Activated CD8-positive, alpha-beta T cell treated with anti-CD3 and anti-CD28 coated beads for 36 hours (primary cell): ENCODE data around the gene MEF2C. TPM values are rescaled to one million over a fixed set of nuclear protein-coding genes. Genes with fewer than 3 reads are reported as not detected.

Experiments used
- ATAC-seq: fragments of 200-7000 bp; cut with Tn5 transposase; one replicate; pipeline ENCODE4 v1.10.0; 2021; ENCODE audit warnings: mild to moderate bottlenecking, moderate library complexity
- CTCF ChIA-PET: fragments of 350-600 bp; sonication (Branson Sonifier 250); formaldehyde crosslinking; loops from one replicate; lab custom pipeline; 2021; ENCODE audit warnings: antibody characterized with exemption; lab: Charles Lee
- POLR2A ChIA-PET: fragments of 350-600 bp; sonication (Branson Sonifier 250); formaldehyde crosslinking; loops from one replicate; lab custom pipeline; 2021; ENCODE audit warnings: antibody characterized with exemption; lab: Charles Lee
- DNase-seq: peaks from one replicate; pipeline ENCODE4 v3.0.0-alpha.2; 2020
- H3K27ac Mint-ChIP-seq: one replicate; pipeline ENCODE4 v1.8.0; 2021; ENCODE audit warnings: mild to moderate bottlenecking, mixed read lengths
- H3K27me3 Mint-ChIP-seq: one replicate; pipeline ENCODE4 v1.8.0; 2021; ENCODE audit warnings: mixed read lengths
- H3K36me3 Mint-ChIP-seq: one replicate; pipeline ENCODE4 v1.8.0; 2021; ENCODE audit warnings: low read depth, mixed read lengths
- H3K4me1 Mint-ChIP-seq: one replicate; pipeline ENCODE4 v1.8.0; 2021; ENCODE audit warnings: low read depth, mixed read lengths
- H3K4me3 Mint-ChIP-seq: one replicate; pipeline ENCODE4 v1.8.0; 2021; ENCODE audit warnings: mild to moderate bottlenecking, moderate library complexity, mixed read lengths
- H3K9me3 Mint-ChIP-seq: one replicate; pipeline ENCODE4 v1.8.0; 2021; ENCODE audit warnings: mixed read lengths
- intact Hi-C: fragments of 100-400 bp; cut with micrococcal nuclease; formaldehyde crosslinking; loops from one replicate; pipeline ENCODE4 v1.10.0; 2022
- total RNA-seq, 2 experiments: library from RNA; stranded (reverse); gene quantifications; one replicate each; pipeline ENCODE4 v1.2.3, GENCODE V29; 2021
- TF ChIP-seq, protein P1 (sequence below): fragments of 200-600 bp; IDR thresholded peaks from one replicate; pipeline ENCODE4 v1.8.0; 2022; ENCODE audit warnings: antibody characterized with exemption, mild to moderate bottlenecking

Gene MEF2C
- total RNA-seq, 2 experiments from 2014 or later: 0.27 to 1.3 TPM

DNA sequence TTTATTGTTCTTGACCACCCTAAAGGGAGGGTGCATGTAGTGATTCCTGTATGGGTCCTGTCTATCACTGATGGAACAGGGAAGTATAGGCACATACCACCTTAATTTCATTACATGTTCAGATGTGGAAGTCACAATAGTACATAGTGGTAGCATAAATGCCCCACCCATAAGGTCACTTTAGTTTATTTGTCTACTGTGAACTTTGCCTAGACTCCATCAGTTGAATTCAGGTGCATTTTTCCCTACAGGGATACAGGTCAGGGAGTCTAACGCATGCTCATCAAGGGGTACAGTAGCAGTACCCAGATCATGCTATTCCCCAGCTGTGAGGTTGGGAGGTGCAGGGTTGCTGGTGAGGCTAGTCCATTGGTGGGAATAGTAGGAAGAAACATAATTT, 175.0 kb downstream of the MEF2C start:
- Mint-ChIP-seq H3K4me3 (no peak overlapping the region), H3K27ac (no peak overlapping the region), H3K36me3 (no peaks in the 10 kb centered on the region), H3K27me3 (peaks cover 6% of the 10 kb centered on the region), H3K4me1 (no peaks in the 10 kb centered on the region), H3K9me3 (no peaks in the 10 kb centered on the region)
- ChIA-PET CTCF (interaction anchor here (0.6 to 1.7 kb wide), 4 partner anchors 11 to 1565 kb away, joined by 3 to 9 read pairs (median 4); no protein-coding TSS in a partner anchor), POLR2A (no interaction called here)
- ATAC-seq (no peak), DNase-seq (no peak)
- intact Hi-C loops: no loop called here
- TF ChIP-seq, protein P1, sequence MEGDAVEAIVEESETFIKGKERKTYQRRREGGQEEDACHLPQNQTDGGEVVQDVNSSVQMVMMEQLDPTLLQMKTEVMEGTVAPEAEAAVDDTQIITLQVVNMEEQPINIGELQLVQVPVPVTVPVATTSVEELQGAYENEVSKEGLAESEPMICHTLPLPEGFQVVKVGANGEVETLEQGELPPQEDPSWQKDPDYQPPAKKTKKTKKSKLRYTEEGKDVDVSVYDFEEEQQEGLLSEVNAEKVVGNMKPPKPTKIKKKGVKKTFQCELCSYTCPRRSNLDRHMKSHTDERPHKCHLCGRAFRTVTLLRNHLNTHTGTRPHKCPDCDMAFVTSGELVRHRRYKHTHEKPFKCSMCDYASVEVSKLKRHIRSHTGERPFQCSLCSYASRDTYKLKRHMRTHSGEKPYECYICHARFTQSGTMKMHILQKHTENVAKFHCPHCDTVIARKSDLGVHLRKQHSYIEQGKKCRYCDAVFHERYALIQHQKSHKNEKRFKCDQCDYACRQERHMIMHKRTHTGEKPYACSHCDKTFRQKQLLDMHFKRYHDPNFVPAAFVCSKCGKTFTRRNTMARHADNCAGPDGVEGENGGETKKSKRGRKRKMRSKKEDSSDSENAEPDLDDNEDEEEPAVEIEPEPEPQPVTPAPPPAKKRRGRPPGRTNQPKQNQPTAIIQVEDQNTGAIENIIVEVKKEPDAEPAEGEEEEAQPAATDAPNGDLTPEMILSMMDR: no peak

- ATAC-seq (no peak), DNase-seq (no peak)
- Mint-ChIP-seq H3K9me3 (no peaks in the 10 kb centered on the region), H3K27me3 (peaks cover 6% of the 10 kb centered on the region), H3K36me3 (no peaks in the 10 kb centered on the region), H3K4me1 (no peaks in the 10 kb centered on the region), H3K4me3 (no peak overlapping the region), H3K27ac (no peak overlapping the region)
- POLR2A ChIA-PET: no interaction called here
- TF ChIP-seq, protein P1: no peak
- intact Hi-C loops: no loop called here
- CTCF ChIA-PET: interaction anchor here (0.6 to 1.7 kb wide), 4 partner anchors 11 to 1564 kb away, joined by 3 to 9 read pairs (median 4); no protein-coding TSS in a partner anchor
These were observed 175.6 kb downstream of the MEF2C start for GRCh38 chr5:88707216-88707965.

DNA sequence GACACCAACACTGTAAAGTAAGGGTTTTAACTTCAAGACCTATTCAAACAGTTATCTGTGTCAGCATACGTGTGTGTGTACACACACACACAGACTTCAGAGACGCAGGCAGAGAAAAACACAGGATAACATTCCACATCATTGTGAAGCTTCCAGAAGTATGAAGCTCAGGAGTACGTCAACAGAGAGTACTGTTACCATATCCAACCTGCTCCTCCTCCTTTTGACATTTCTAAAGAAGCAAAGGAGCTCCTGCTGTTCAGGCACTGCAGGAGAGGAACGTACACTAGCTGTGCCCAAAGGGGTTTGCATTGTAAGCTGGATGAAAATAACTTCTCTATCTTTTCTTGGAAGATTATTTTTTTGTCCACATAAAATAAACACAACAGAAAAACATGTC, 180.7 kb downstream of the MEF2C start:
- intact Hi-C loops: no loop called here
- ATAC-seq (no peak), DNase-seq (no peak)
- H3K4me3 Mint-ChIP-seq: no peak overlapping the region
- ChIA-PET POLR2A (interaction anchor here (0.5 kb wide), 1 partner anchor 319 kb away, joined by 3 read pairs; no protein-coding TSS in a partner anchor), CTCF (interaction anchor here (0.8 to 2.4 kb wide), 2 partner anchors 11 to 28 kb away, joined by 5 to 12 read pairs; no protein-coding TSS in a partner anchor)
- H3K36me3 Mint-ChIP-seq: no peaks in the 10 kb centered on the region
- TF ChIP-seq, protein P1: no peak
- no peaks in the 10 kb centered on the region for H3K9me3 Mint-ChIP-seq
- H3K27me3 Mint-ChIP-seq: peaks cover 27% of the 10 kb centered on the region
- no peak overlapping the region for H3K27ac Mint-ChIP-seq
- H3K4me1 Mint-ChIP-seq: no peaks in the 10 kb centered on the region

DNA sequence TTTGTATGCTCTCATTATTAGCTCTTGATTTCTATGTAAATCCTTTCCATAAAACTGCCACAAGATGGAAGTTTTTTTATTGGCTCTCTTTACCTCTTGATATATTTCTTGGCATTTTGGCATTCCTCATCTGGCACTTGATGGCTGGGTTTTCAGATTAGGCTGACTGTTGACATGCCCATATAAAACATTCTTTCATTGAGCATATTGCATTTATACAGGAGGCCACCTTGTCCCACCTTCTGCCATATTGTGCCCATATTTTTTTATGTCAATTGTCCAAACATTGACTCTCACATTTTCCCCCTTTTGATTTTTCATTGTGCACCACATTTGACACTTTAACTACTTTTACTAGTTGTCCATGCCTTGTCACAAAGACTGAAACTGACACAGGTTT, 182.9 kb downstream of the MEF2C start:
- Mint-ChIP-seq H3K36me3 (no peaks in the 10 kb centered on the region), H3K27me3 (peaks cover 39% of the 10 kb centered on the region), H3K9me3 (no peaks in the 10 kb centered on the region), H3K4me1 (no peaks in the 10 kb centered on the region), H3K4me3 (no peak overlapping the region), H3K27ac (no peak overlapping the region)
- TF ChIP-seq, protein P1: no peak
- POLR2A ChIA-PET: no interaction called here
- CTCF ChIA-PET: interaction anchor here (1.1 kb wide), 1 partner anchor 9 kb away, joined by 3 read pairs; no protein-coding TSS in a partner anchor
- ATAC-seq (no peak), DNase-seq (no peak)
- intact Hi-C loops: no loop called here

DNA sequence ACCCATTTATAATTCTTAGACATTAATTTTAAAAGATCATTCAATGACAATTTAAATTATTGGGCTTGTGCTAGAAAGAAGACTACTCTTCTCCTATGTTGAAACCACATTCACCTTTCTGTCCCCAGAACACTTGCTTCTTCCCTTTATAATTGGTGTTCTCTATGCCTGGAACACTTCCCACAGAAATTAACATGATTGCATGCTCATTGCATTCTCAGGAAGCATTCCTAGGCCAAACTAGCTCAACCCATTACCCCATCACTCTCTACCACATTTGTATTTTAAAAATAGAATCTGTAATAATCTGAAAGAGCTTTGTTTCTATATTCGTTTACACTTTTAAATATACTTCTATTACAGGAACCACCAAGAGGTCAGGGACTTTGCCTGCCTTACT, 184.7 kb downstream of the MEF2C start:
- POLR2A ChIA-PET: interaction anchor here (1.2 kb wide), 1 partner anchor 13 kb away, joined by 3 read pairs; no protein-coding TSS in a partner anchor

More for the DNA sequence above, 184.7 kb downstream of the MEF2C start:
- no peak for DNase-seq
- Mint-ChIP-seq H3K27ac (no peak overlapping the region), H3K4me3 (no peak overlapping the region), H3K9me3 (no peaks in the 10 kb centered on the region), H3K27me3 (peaks cover 50% of the 10 kb centered on the region), H3K36me3 (no peaks in the 10 kb centered on the region), H3K4me1 (no peaks in the 10 kb centered on the region)
- CTCF ChIA-PET: interaction anchor here (1.3 to 1.9 kb wide), 3 partner anchors 23 to 917 kb away, joined by 4 to 5 read pairs (median 4); no protein-coding TSS in a partner anchor
- no peak for ATAC-seq
- TF ChIP-seq, protein P1: no peak
- intact Hi-C loops: no loop called here
